Right lobe of liver (tissue), 6 donors: Measurements from ENCODE around the gene CEACAM19. TPM values are rescaled to one million over a fixed set of nuclear protein-coding genes. Genes with fewer than 3 reads are reported as not detected.
A peak's percentile ranks its signal among the peaks of the same experiment; 100 is the strongest.

Experiments
- ATAC-seq, 4 donors: fragments of 200-7000 bp; cut with Tn5 transposase; one replicate each; pipeline ENCODE4 v1.9.1; 2020; ENCODE audit warnings: mild to moderate bottlenecking in 4 of 4, moderate library complexity in 4 of 4
- DNase-seq, 3 donors: peaks; one replicate each; pipeline ENCODE4 v3.0.0-alpha.2; 2020
- H3K27ac ChIP-seq, 3 donors: fragments of 200-600 bp; one replicate each; pipeline ENCODE4 v1.8.0; 2022
- H3K27me3 ChIP-seq, 2 donors: fragments of 200-600 bp; one replicate each; pipeline ENCODE4 v1.8.0; 2022
- H3K36me3 ChIP-seq, 4 donors: fragments of 200-600 bp; sonication (generic) in 1 of 4; one replicate each; pipeline versions ENCODE4 v1.5.1 to v1.8.0; 2017 to 2022; ENCODE audit warnings: control low read depth in 1 of 4
- H3K4me1 ChIP-seq, 4 donors: fragments of 200-600 bp; sonication (generic) in 1 of 4; one replicate each; pipeline versions ENCODE4 v1.5.1 to v1.8.0; 2017 to 2022; ENCODE audit warnings: control low read depth in 1 of 4
- H3K4me3 ChIP-seq, 3 donors: fragments of 200-600 bp; one replicate each; pipeline ENCODE4 v1.8.0; 2022
- H3K9me3 ChIP-seq, 4 donors: fragments of 200-600 bp; sonication (generic) in 1 of 4; one replicate each; pipeline versions ENCODE4 v1.5.1 to v1.8.0; 2017 to 2022; ENCODE audit warnings: control low read depth in 1 of 4
- POLR2A ChIP-seq: fragments of 450-650 bp; IDR thresholded peaks from one replicate; pipeline ENCODE4 v1.6.1; 2017; ENCODE audit warnings: antibody characterized with exemption, mild to moderate bottlenecking
- WGBS: methylation state at CpG from one replicate; pipeline ENCODE4 v1.1.6; 2018; ENCODE audit warnings: low coverage, low lambda C conversion rate; ENCODE audit not compliant: insufficient coverage; ENCODE audit errors: missing lambda C conversion rate; 5-methylcytosine and 5-hydroxymethylcytosine counted together
- intact Hi-C, 2 donors: fragments of 100-400 bp; cut with DNase I; formaldehyde crosslinking; loops; one replicate each; pipeline versions ENCODE4 v1.11.2 to v1.14.1; 2022
- total RNA-seq, 6 experiments: library from RNA; depleted of rRNA in 2 of 6; stranded (reverse); fragments of >200 nt in 2 of 6; fragmentation: NEBNext Ultra II Directional in 3 of 6; extraction: Animal tissue kit (Norgen Biotek cat#: 25700) in 3 of 6; gene quantifications; one replicate each; pipeline versions ENCODE4 v1.1.0 to v1.2.4, GENCODE V29; 2016 to 2023
- TF ChIP-seq, protein P1 (sequence below), 4 donors: fragments of 200-600 bp in 3 of 4; fragments of 450-650 bp in 1 of 4; IDR thresholded peaks; one replicate each; pipeline versions ENCODE4 v1.5.1 to v1.8.0; 2016 to 2022; ENCODE audit warnings: antibody characterized with exemption in 4 of 4, mild to moderate bottlenecking in 2 of 4
- donor health status: DM: no; HTN: yes; CAD: no.
- donor health status: DM: no; HTN: no; CAD: no.
- donor health status: DM: no; HTN: no; CAD: no.
- donor health status: DM: no; HTN: yes; CAD: no.
- donor health status: DM: no; HTN: yes; CAD: no.

CEACAM19 gene
- total RNA-seq, 6 experiments from 2014 or later, result 3.3 to 9.0 (median 4.5) TPM

DNA sequence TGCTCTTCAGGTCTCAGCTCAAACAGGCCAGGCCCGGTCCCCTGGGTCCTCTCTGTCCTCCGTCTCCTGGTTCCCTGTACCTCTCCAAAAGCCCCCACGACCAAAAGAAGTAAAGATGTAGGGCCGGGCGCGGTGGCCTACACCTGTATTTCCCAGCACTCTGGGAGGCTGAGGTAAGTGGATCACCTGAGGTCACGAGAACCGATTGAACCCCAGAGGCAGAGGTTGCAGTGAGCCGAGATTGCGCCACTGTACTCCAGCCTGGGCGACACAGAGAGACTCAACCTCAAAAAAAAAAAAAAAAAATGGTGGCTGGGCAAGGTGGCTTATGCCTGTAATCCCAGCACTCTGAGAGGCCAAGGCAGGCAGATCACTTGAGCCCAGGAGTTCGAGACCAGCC is 55.2 kb downstream of the CEACAM19 start:
- WGBS, result 29% methylated on average over 11 of the region's 12 CpGs

DNA sequence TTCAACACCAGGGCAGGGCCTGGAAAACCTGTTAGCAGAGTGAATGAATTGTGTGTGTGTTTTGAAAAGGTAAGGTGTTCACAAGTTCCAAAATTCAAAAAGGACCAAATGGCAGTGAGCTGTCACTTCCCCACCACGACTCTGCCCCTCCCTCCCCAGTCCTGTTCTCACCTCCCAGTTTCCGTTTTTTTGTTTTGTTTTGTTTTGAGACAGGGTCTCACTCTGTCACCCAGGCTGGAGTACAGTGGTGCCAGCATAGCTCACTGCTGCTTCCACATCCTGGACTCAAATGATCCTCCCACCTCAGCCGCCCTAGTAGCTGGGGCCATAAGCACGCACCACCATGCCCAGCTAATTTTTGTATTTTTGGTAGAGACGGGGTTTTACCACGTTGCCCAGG is 56.9 kb downstream of the CEACAM19 start:
- H3K36me3 ChIP-seq, result no peaks in the 10 kb centered on the region
- H3K27ac ChIP-seq, result no peak overlapping the region
- TF ChIP-seq POLR2A, result no peak
- TF ChIP-seq, protein P1, sequence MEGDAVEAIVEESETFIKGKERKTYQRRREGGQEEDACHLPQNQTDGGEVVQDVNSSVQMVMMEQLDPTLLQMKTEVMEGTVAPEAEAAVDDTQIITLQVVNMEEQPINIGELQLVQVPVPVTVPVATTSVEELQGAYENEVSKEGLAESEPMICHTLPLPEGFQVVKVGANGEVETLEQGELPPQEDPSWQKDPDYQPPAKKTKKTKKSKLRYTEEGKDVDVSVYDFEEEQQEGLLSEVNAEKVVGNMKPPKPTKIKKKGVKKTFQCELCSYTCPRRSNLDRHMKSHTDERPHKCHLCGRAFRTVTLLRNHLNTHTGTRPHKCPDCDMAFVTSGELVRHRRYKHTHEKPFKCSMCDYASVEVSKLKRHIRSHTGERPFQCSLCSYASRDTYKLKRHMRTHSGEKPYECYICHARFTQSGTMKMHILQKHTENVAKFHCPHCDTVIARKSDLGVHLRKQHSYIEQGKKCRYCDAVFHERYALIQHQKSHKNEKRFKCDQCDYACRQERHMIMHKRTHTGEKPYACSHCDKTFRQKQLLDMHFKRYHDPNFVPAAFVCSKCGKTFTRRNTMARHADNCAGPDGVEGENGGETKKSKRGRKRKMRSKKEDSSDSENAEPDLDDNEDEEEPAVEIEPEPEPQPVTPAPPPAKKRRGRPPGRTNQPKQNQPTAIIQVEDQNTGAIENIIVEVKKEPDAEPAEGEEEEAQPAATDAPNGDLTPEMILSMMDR (IDR thresholded peaks at IDR 0.05), result no peak
- peaks cover 0 to 37% (median 9%) of the 10 kb centered on the region in 4 donors for H3K4me1 ChIP-seq
- H3K9me3 ChIP-seq, result no peaks in the 10 kb centered on the region
- H3K27me3 ChIP-seq, result no peaks in the 10 kb centered on the region
- no peak overlapping the region for H3K4me3 ChIP-seq
- 81% methylated on average over 6 of the region's 6 CpGs for WGBS
- intact Hi-C loops, result no loop called here
- DNase-seq (no peak), ATAC-seq (no peak)

More for the DNA sequence above, 55.2 kb downstream of the CEACAM19 start:
- Histone ChIP-seq H3K36me3 (no peaks in the 10 kb centered on the region), H3K9me3 (no peaks in the 10 kb centered on the region), H3K4me3 (peak overlapping the region in 1 of 3 donors; percentile 3), H3K27me3 (no peaks in the 10 kb centered on the region), H3K27ac (peak overlapping the region; percentile 55 to 91 (median 69)), H3K4me1 (peaks cover 0 to 52% (median 16%) of the 10 kb centered on the region in 4 donors)
- peak; percentile 37 for TF ChIP-seq POLR2A
- TF ChIP-seq, protein P1 (IDR thresholded peaks at IDR 0.05), result no peak
- intact Hi-C loops, result no loop called here
- ATAC-seq (peak; percentile 41 to 56 (median 54)), DNase-seq (peak; percentile 75 to 87 (median 87))

DNA sequence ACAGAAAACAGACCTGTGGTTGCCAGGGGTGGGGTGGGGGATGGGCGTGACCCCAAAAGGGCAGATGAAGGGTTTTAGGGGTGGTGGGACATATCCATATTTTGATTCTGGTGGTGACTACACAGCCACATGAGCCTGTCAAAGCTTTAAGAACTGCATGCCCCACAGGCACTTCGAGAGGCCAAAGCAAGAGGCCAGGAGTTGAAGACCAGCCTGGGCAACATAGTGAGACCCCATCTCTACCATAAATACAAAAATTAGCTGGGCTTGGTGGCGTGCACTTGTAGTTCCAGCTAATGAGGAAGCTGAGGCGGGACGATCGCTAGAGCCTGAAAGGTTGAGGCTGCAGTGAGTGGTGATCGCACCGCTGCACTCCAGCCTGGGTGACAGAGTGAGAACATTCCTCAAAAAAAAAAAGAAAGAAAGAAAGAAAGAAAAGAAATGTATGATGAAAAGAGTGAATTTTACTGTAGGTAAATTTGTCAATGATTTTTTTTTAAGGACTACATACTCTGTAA is 58.3 kb downstream of the CEACAM19 start:
- no peaks in the 10 kb centered on the region for H3K36me3 ChIP-seq
- TF ChIP-seq POLR2A, result no peak
- TF ChIP-seq, protein P1 (IDR thresholded peaks at IDR 0.05), result no peak
- intact Hi-C loops, result no loop called here
- H3K4me1 ChIP-seq, result peaks cover 0 to 24% (median 8%) of the 10 kb centered on the region in 4 donors
- DNase-seq (no peak), ATAC-seq (no peak)
- H3K4me3 ChIP-seq, result no peak overlapping the region
- no peaks in the 10 kb centered on the region for H3K27me3 ChIP-seq
- no peaks in the 10 kb centered on the region for H3K9me3 ChIP-seq
- WGBS, result 82% methylated on average over 7 of the region's 8 CpGs
- H3K27ac ChIP-seq, result no peak overlapping the region

DNA sequence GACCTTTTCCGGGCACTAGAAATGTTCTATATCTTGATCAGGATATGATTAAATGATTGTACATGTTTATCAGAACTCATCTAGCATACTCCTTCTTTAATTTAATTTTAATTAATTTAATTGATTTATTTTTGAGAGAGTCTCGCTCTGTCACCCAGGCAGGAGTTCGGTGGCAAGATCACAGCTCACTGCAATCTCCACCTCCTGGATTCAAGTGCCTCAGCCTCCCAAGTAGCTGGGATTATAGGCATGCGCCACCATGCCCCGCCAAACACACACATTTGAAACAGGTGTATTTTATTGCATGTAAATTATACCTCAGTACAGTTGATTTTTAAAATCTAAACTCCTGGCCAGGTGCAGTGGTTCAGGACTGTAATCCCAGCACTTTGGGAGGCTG is 59.8 kb downstream of the CEACAM19 start:
- Histone ChIP-seq H3K9me3 (no peaks in the 10 kb centered on the region), H3K36me3 (no peaks in the 10 kb centered on the region), H3K27ac (no peak overlapping the region), H3K4me1 (peaks cover 0 to 14% (median 8%) of the 10 kb centered on the region in 4 donors), H3K27me3 (no peaks in the 10 kb centered on the region), H3K4me3 (no peak overlapping the region)
- DNase-seq, result no peak
- ATAC-seq, result no peak
- intact Hi-C loops, result no loop called here
- 92% methylated on average over 5 of the region's 5 CpGs for WGBS
- TF ChIP-seq, protein P1 (IDR thresholded peaks at IDR 0.05), result no peak
- TF ChIP-seq POLR2A, result no peak
